ENCODE data around the gene NKX1-2.

Gene NKX1-2

GRCh38 chr10:124496150-124496549 is 46.3 kb upstream of the NKX1-2 start:
- H3K4me3 ChIP-seq (ENCODE audit: low read length in 2 of 2), result no peak overlapping the region
- peaks cover 0 to 2% (median 0%) of the 10 kb centered on the region in 3 experiments for H3K27me3 ChIP-seq (ENCODE audit: control insufficient read depth in 3 of 3, insufficient read depth in 3 of 3, low read depth in 1 of 3, low read length in 3 of 3)
- peak overlapping the region; percentile 17 for H3K18ac ChIP-seq (ENCODE audit: low read length)
- H2BK12ac ChIP-seq (ENCODE audit: low read length), result no peak overlapping the region
- H2BK120ac ChIP-seq (ENCODE audit: low read depth, low read length), result no peak overlapping the region
- no peak overlapping the region for H3K27ac ChIP-seq (replicated peaks; ENCODE audit: low read length)
- no peaks in the 10 kb centered on the region for H3K79me1 ChIP-seq (ENCODE audit: low read depth, low read length)
- peak overlapping the region; percentile 2 for H2AK5ac ChIP-seq (ENCODE audit: low read depth, low read length)
- no peak overlapping the region for H3K4me2 ChIP-seq (ENCODE audit: insufficient read depth, low read length, poor library complexity, severe bottlenecking)
- H3K23ac ChIP-seq (ENCODE audit: low read depth, low read length, poor library complexity), result no peak overlapping the region
- H4K91ac ChIP-seq (ENCODE audit: low read depth, low read length, poor library complexity), result no peak overlapping the region
- no peak overlapping the region for H2BK15ac ChIP-seq (ENCODE audit: low read length)
- no CpG with 5 or more reads among the region's 14 CpGs for WGBS, 2 donors (ENCODE audit: extremely low coverage in 2 of 2, insufficient read length in 2 of 2, insufficient replicate concordance in 1 of 2)
- peaks cover 9 to 14% of the 10 kb centered on the region in 2 donors for H3K4me1 ChIP-seq (ENCODE audit: control insufficient read depth in 2 of 2, insufficient read depth in 1 of 2, low read depth in 1 of 2, low read length in 2 of 2)
- H3K36me3 ChIP-seq (replicated peaks in 1 of 2; ENCODE audit: control insufficient read depth in 2 of 2, insufficient read depth in 2 of 2, low read length in 2 of 2), result peaks cover 0 to 1% of the 10 kb centered on the region in 2 donors
- no peak overlapping the region for H3K9ac ChIP-seq (ENCODE audit: low read depth, low read length, poor library complexity)
- no peak overlapping the region for H2AFZ ChIP-seq (ENCODE audit: low read length)
- no peak overlapping the region for H3K14ac ChIP-seq (ENCODE audit: low read length)
- H4K8ac ChIP-seq (ENCODE audit: low read depth, low read length), result no peak overlapping the region
- H2BK5ac ChIP-seq (ENCODE audit: low read length), result no peak overlapping the region
- no peak overlapping the region for H3K4ac ChIP-seq (ENCODE audit: low read length)
- no peak for DNase-seq (ENCODE audit: low spot score)
- H3K9me3 ChIP-seq (replicated peaks in 1 of 2; ENCODE audit: control insufficient read depth in 2 of 2, insufficient read depth in 1 of 2, low read depth in 1 of 2, low read length in 2 of 2), result peaks cover 0 to 2% of the 10 kb centered on the region in 2 donors

DNA sequence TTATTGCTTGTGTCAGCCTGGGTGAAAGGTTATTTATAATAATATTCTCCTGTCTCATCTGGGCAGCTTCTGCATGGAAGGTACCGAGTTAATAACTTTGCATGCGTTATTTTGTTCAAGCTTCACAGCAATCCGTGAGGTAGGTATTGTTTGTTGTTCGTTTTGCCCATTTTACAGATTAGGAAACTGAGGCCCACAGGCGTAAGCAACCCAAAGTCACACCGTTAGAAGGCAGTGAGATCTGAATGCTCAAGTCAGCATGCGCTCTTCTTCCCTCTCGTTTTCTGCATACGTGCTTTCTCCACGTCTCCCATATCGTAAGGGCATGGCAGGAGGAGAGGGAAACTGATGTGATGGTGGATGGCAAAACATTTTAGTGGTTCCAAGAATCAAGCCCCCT is 45.9 kb upstream of the NKX1-2 start:
- Histone ChIP-seq H3K4ac (ENCODE audit: low read length) (no peak overlapping the region), H3K27me3 (ENCODE audit: control insufficient read depth in 3 of 3, insufficient read depth in 3 of 3, low read depth in 1 of 3, low read length in 3 of 3) (peaks cover 0 to 2% (median 0%) of the 10 kb centered on the region in 3 experiments), H3K4me1 (ENCODE audit: control insufficient read depth in 2 of 2, insufficient read depth in 1 of 2, low read depth in 1 of 2, low read length in 2 of 2) (peaks cover 9 to 14% of the 10 kb centered on the region in 2 donors), H3K27ac (replicated peaks; ENCODE audit: low read length) (no peak overlapping the region), H2BK12ac (ENCODE audit: low read length) (no peak overlapping the region), H2BK15ac (ENCODE audit: low read length) (no peak overlapping the region), H2BK120ac (ENCODE audit: low read depth, low read length) (no peak overlapping the region), H3K23ac (ENCODE audit: low read depth, low read length, poor library complexity) (no peak overlapping the region), H3K79me1 (ENCODE audit: low read depth, low read length) (no peaks in the 10 kb centered on the region), H3K36me3 (replicated peaks in 1 of 2; ENCODE audit: control insufficient read depth in 2 of 2, insufficient read depth in 2 of 2, low read length in 2 of 2) (peaks cover 0 to 1% of the 10 kb centered on the region in 2 donors), H3K4me3 (ENCODE audit: low read length in 2 of 2) (no peak overlapping the region), H3K18ac (ENCODE audit: low read length) (no peak overlapping the region), H3K9me3 (replicated peaks in 1 of 2; ENCODE audit: control insufficient read depth in 2 of 2, insufficient read depth in 1 of 2, low read depth in 1 of 2, low read length in 2 of 2) (no peaks in the 10 kb centered on the region), H2AK5ac (ENCODE audit: low read depth, low read length) (no peak overlapping the region), H4K91ac (ENCODE audit: low read depth, low read length, poor library complexity) (no peak overlapping the region), H3K9ac (ENCODE audit: low read depth, low read length, poor library complexity) (no peak overlapping the region), H3K4me2 (ENCODE audit: insufficient read depth, low read length, poor library complexity, severe bottlenecking) (no peak overlapping the region), H2AFZ (ENCODE audit: low read length) (no peak overlapping the region), H4K8ac (ENCODE audit: low read depth, low read length) (no peak overlapping the region), H2BK5ac (ENCODE audit: low read length) (no peak overlapping the region), H3K14ac (ENCODE audit: low read length) (no peak overlapping the region)
- no CpG with 5 or more reads among the region's 11 CpGs for WGBS, 2 donors (ENCODE audit: extremely low coverage in 2 of 2, insufficient read length in 2 of 2, insufficient replicate concordance in 1 of 2)
- no peak for DNase-seq (ENCODE audit: low spot score)

DNA sequence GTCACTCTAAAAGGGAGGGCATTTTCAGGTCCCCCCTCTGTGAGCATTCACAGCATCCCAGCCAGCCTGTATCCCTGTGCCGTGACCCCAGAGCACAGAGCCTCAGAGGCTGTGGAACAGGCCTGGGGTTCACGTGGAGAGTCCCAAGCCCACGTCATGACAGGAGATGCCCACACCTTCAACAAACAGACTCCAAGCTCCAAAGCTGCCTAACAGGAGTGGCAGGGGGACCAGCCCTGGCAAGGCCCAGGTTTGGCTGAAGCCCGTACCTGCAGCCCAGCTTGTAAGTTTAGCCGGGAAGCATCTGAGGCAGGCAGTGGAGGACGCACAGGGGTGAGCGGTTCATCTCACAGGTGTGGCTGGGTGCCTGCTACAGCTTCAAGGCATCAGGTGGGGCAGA is 45.3 kb upstream of the NKX1-2 start:
- H3K36me3 ChIP-seq (replicated peaks in 1 of 2; ENCODE audit: control insufficient read depth in 2 of 2, insufficient read depth in 2 of 2, low read length in 2 of 2), result peaks cover 0 to under 1% of the 10 kb centered on the region in 2 donors
- no CpG with 5 or more reads among the region's 7 CpGs for WGBS, 2 donors (ENCODE audit: extremely low coverage in 2 of 2, insufficient read length in 2 of 2, insufficient replicate concordance in 1 of 2)
- H3K14ac ChIP-seq (ENCODE audit: low read length), result no peak overlapping the region
- H2BK12ac ChIP-seq (ENCODE audit: low read length), result peak overlapping the region; percentile 12
- no peak overlapping the region for H2BK120ac ChIP-seq (ENCODE audit: low read depth, low read length)
- no peak overlapping the region for H3K9ac ChIP-seq (ENCODE audit: low read depth, low read length, poor library complexity)
- H2AK5ac ChIP-seq (ENCODE audit: low read depth, low read length), result no peak overlapping the region
- peaks cover 0 to 2% (median 0%) of the 10 kb centered on the region in 3 experiments for H3K27me3 ChIP-seq (ENCODE audit: control insufficient read depth in 3 of 3, insufficient read depth in 3 of 3, low read depth in 1 of 3, low read length in 3 of 3)
- no peak overlapping the region for H3K18ac ChIP-seq (ENCODE audit: low read length)
- H3K4me2 ChIP-seq (ENCODE audit: insufficient read depth, low read length, poor library complexity, severe bottlenecking), result no peak overlapping the region
- no peak overlapping the region for H4K8ac ChIP-seq (ENCODE audit: low read depth, low read length)
- no peak for DNase-seq (ENCODE audit: low spot score)
- H3K4ac ChIP-seq (ENCODE audit: low read length), result no peak overlapping the region
- no peak overlapping the region for H4K91ac ChIP-seq (ENCODE audit: low read depth, low read length, poor library complexity)
- no peak overlapping the region for H2AFZ ChIP-seq (ENCODE audit: low read length)
- H3K4me1 ChIP-seq (ENCODE audit: control insufficient read depth in 2 of 2, insufficient read depth in 1 of 2, low read depth in 1 of 2, low read length in 2 of 2), result peaks cover 9 to 14% of the 10 kb centered on the region in 2 donors
- H3K4me3 ChIP-seq (ENCODE audit: low read length in 2 of 2), result no peak overlapping the region
- no peaks in the 10 kb centered on the region for H3K9me3 ChIP-seq (replicated peaks in 1 of 2; ENCODE audit: control insufficient read depth in 2 of 2, insufficient read depth in 1 of 2, low read depth in 1 of 2, low read length in 2 of 2)
- no peaks in the 10 kb centered on the region for H3K79me1 ChIP-seq (ENCODE audit: low read depth, low read length)
- H2BK5ac ChIP-seq (ENCODE audit: low read length), result no peak overlapping the region
- no peak overlapping the region for H3K27ac ChIP-seq (replicated peaks; ENCODE audit: low read length)
- H3K23ac ChIP-seq (ENCODE audit: low read depth, low read length, poor library complexity), result no peak overlapping the region
- H2BK15ac ChIP-seq (ENCODE audit: low read length), result no peak overlapping the region

- DNase-seq (ENCODE audit: low spot score), result no peak
- H3K4me1 ChIP-seq (ENCODE audit: control insufficient read depth in 2 of 2, insufficient read depth in 1 of 2, low read depth in 1 of 2, low read length in 2 of 2), result peaks cover 9 to 14% of the 10 kb centered on the region in 2 donors
These were observed 44.4 kb upstream of the NKX1-2 start for GRCh38 chr10:124494046-124494807.

More at GRCh38 chr10:124494046-124494807, 44.4 kb upstream of the NKX1-2 start:
- Histone ChIP-seq H3K9ac (ENCODE audit: low read depth, low read length, poor library complexity) (no peak overlapping the region), H3K9me3 (replicated peaks in 1 of 2; ENCODE audit: control insufficient read depth in 2 of 2, insufficient read depth in 1 of 2, low read depth in 1 of 2, low read length in 2 of 2) (peaks cover 0 to 2% of the 10 kb centered on the region in 2 donors), H3K23ac (ENCODE audit: low read depth, low read length, poor library complexity) (no peak overlapping the region), H3K27ac (replicated peaks; ENCODE audit: low read length) (no peak overlapping the region), H2BK5ac (ENCODE audit: low read length) (no peak overlapping the region), H3K18ac (ENCODE audit: low read length) (peak overlapping the region; percentile 32), H2BK15ac (ENCODE audit: low read length) (no peak overlapping the region), H3K4me3 (ENCODE audit: low read length in 2 of 2) (no peak overlapping the region), H3K36me3 (replicated peaks in 1 of 2; ENCODE audit: control insufficient read depth in 2 of 2, insufficient read depth in 2 of 2, low read length in 2 of 2) (peaks cover 0 to 2% of the 10 kb centered on the region in 2 donors), H4K91ac (ENCODE audit: low read depth, low read length, poor library complexity) (no peak overlapping the region), H3K27me3 (ENCODE audit: control insufficient read depth in 3 of 3, insufficient read depth in 3 of 3, low read depth in 1 of 3, low read length in 3 of 3) (peaks cover 0 to 2% (median 0%) of the 10 kb centered on the region in 3 experiments), H2BK12ac (ENCODE audit: low read length) (no peak overlapping the region), H4K8ac (ENCODE audit: low read depth, low read length) (no peak overlapping the region), H3K4ac (ENCODE audit: low read length) (no peak overlapping the region), H3K4me2 (ENCODE audit: insufficient read depth, low read length, poor library complexity, severe bottlenecking) (no peak overlapping the region), H3K14ac (ENCODE audit: low read length) (no peak overlapping the region), H2AFZ (ENCODE audit: low read length) (peak overlapping the region; percentile 71), H3K79me1 (ENCODE audit: low read depth, low read length) (no peaks in the 10 kb centered on the region), H2AK5ac (ENCODE audit: low read depth, low read length) (peak overlapping the region; percentile 7), H2BK120ac (ENCODE audit: low read depth, low read length) (no peak overlapping the region)
- no CpG with 5 or more reads among the region's 16 CpGs for WGBS, 2 donors (ENCODE audit: extremely low coverage in 2 of 2, insufficient read length in 2 of 2, insufficient replicate concordance in 1 of 2)

Data from neuronal stem cell (in vitro differentiated cells).